Natural killer cell (primary cell): ENCODE measurements around the gene MVB12B. TPM values are rescaled to one million over a fixed set of nuclear protein-coding genes. Genes with fewer than 3 reads are reported as not detected.
A peak's percentile ranks its signal among the peaks of the same experiment; 100 is the strongest.

Experiments used
- ATAC-seq, 3 donors: fragments of 150-1000 bp in 2 of 3; fragments of 200-7000 bp in 1 of 3; cut with Tn5 transposase; 1 replicate in 1 of 3; 2 replicates in 2 of 3; pipeline ENCODE4 v1.10.0; 2021; ENCODE audit warnings: mild to moderate bottlenecking in 2 of 3, moderate library complexity in 2 of 3
- DNase-seq, 2 donors: peaks; one replicate each; pipeline versions ENCODE4 v3.0.0 to v3.0.0-alpha.2; 2013 to 2021; ENCODE audit warnings: mixed read lengths in 1 of 2
- H3K27ac ChIP-seq: one replicate; pipeline ENCODE4 v1.5.1; 2013; ENCODE audit warnings: mild to moderate bottlenecking, low read length
- H3K27me3 ChIP-seq: one replicate; pipeline ENCODE4 v1.6.1; 2013; ENCODE audit warnings: low read length; ENCODE audit not compliant: control insufficient read depth, insufficient read depth
- H3K36me3 ChIP-seq: one replicate; pipeline ENCODE4 v1.6.1; 2013; ENCODE audit warnings: low read length; ENCODE audit not compliant: control insufficient read depth, insufficient read depth
- H3K4me1 ChIP-seq: one replicate; pipeline ENCODE4 v1.6.1; 2013; ENCODE audit warnings: low read length; ENCODE audit not compliant: control insufficient read depth, insufficient read depth
- H3K4me3 ChIP-seq: one replicate; pipeline ENCODE4 v1.5.1; 2013; ENCODE audit warnings: low read length
- H3K9me3 ChIP-seq: one replicate; pipeline ENCODE4 v1.6.1; 2013; ENCODE audit warnings: low read length; ENCODE audit not compliant: control insufficient read depth, insufficient read depth
- H3K27ac Mint-ChIP-seq, 2 donors: one replicate each; pipeline ENCODE4 v1.8.0; 2022; ENCODE audit warnings: mild to moderate bottlenecking in 2 of 2, mixed read lengths in 2 of 2, moderate library complexity in 1 of 2
- H3K27me3 Mint-ChIP-seq, 2 donors: one replicate each; pipeline ENCODE4 v1.8.0; 2022; ENCODE audit warnings: low read depth in 2 of 2, mixed read lengths in 2 of 2
- H3K36me3 Mint-ChIP-seq: one replicate; pipeline ENCODE4 v1.8.0; 2022; ENCODE audit warnings: mixed read lengths
- H3K4me1 Mint-ChIP-seq, 2 donors: one replicate each; pipeline ENCODE4 v1.8.0; 2022; ENCODE audit warnings: mixed read lengths in 2 of 2
- H3K4me3 Mint-ChIP-seq: one replicate; pipeline ENCODE4 v1.8.0; 2022; ENCODE audit warnings: mild to moderate bottlenecking, moderate library complexity, mixed read lengths
- H3K9me3 Mint-ChIP-seq, 2 donors: one replicate each; pipeline ENCODE4 v1.8.0; 2022; ENCODE audit warnings: mixed read lengths in 2 of 2
- CTCF ChIP-seq: fragments of 200-600 bp; IDR thresholded peaks from one replicate; pipeline ENCODE4 v1.8.0; 2022; ENCODE audit warnings: antibody characterized with exemption
- WGBS: methylation state at CpG from one replicate; pipeline ENCODE4 v1.1.7; 2013; ENCODE audit warnings: missing lambda C conversion rate; ENCODE audit not compliant: insufficient coverage; 5-methylcytosine and 5-hydroxymethylcytosine counted together
- intact Hi-C: fragments of 100-400 bp; cut with micrococcal nuclease; formaldehyde crosslinking; loops from one replicate; pipeline ENCODE4 v1.14.2; 2022
- total RNA-seq, 4 donors: library from RNA; stranded (reverse); fragments of 120-200 nt in 1 of 4; gene quantifications; one replicate each; pipeline versions ENCODE4 v1.2.3 to v1.2.4, GENCODE V29; 2013 to 2022

MVB12B gene
- total RNA-seq, 3 donors from 2014 or later (not counting 1 experiment from before 2014, with no cell fraction given), result 2.0 to 13.0 (median 7.8) TPM

GRCh38 chr9:126533926-126534310 is 207.3 kb downstream of the MVB12B start:
- no peak for DNase-seq
- no peak for ATAC-seq
- no peak overlapping the region for H3K4me3 ChIP-seq
- H3K36me3 Mint-ChIP-seq, result no peaks in the 10 kb centered on the region
- intact Hi-C loops, result no loop called here
- no peaks in the 10 kb centered on the region for H3K27me3 ChIP-seq
- peak overlapping the region; percentile 37 for H3K27ac ChIP-seq
- no peak overlapping the region for H3K4me3 Mint-ChIP-seq
- no peaks in the 10 kb centered on the region for H3K9me3 ChIP-seq
- peaks cover 12 to 17% of the 10 kb centered on the region in 2 donors for H3K27me3 Mint-ChIP-seq
- H3K36me3 ChIP-seq, result no peaks in the 10 kb centered on the region
- H3K9me3 Mint-ChIP-seq, result no peaks in the 10 kb centered on the region
- H3K27ac Mint-ChIP-seq, result no peak overlapping the region
- TF ChIP-seq CTCF, result no peak
- 42% methylated on average over 15 of the region's 15 CpGs for WGBS
- peaks cover 24% of the 10 kb centered on the region for H3K4me1 ChIP-seq
- H3K4me1 Mint-ChIP-seq, result no peaks in the 10 kb centered on the region

- TF ChIP-seq CTCF, result no peak
- intact Hi-C loops, result no loop called here
Observed at GRCh38 chr9:126534431-126535186, 208.0 kb downstream of the MVB12B start.

GRCh38 chr9:126536131-126536530 is 209.5 kb downstream of the MVB12B start:
- intact Hi-C loops, result no loop called here
- DNase-seq, result no peak
- peaks cover 24% of the 10 kb centered on the region for H3K4me1 ChIP-seq
- no peaks in the 10 kb centered on the region for H3K9me3 ChIP-seq
- no peaks in the 10 kb centered on the region for H3K36me3 Mint-ChIP-seq
- no peaks in the 10 kb centered on the region for H3K4me1 Mint-ChIP-seq
- peaks cover 15 to 21% of the 10 kb centered on the region in 2 donors for H3K27me3 Mint-ChIP-seq
- no peaks in the 10 kb centered on the region for H3K9me3 Mint-ChIP-seq
- H3K27me3 ChIP-seq, result no peaks in the 10 kb centered on the region
- no peaks in the 10 kb centered on the region for H3K36me3 ChIP-seq
- 85% methylated on average over 5 of the region's 7 CpGs for WGBS
- no peak for ATAC-seq
- no peak overlapping the region for H3K27ac ChIP-seq
- H3K4me3 Mint-ChIP-seq, result no peak overlapping the region
- H3K27ac Mint-ChIP-seq, result no peak overlapping the region
- TF ChIP-seq CTCF, result no peak
- no peak overlapping the region for H3K4me3 ChIP-seq

More at GRCh38 chr9:126534431-126535186, 208.0 kb downstream of the MVB12B start:
- Mint-ChIP-seq H3K27ac (no peak overlapping the region), H3K4me1 (no peaks in the 10 kb centered on the region), H3K4me3 (no peak overlapping the region), H3K36me3 (no peaks in the 10 kb centered on the region), H3K9me3 (no peaks in the 10 kb centered on the region), H3K27me3 (peaks cover 12 to 21% of the 10 kb centered on the region in 2 donors)
- WGBS, result 94% methylated on average over 22 of the region's 23 CpGs
- H3K36me3 ChIP-seq, result no peaks in the 10 kb centered on the region
- DNase-seq, result no peak
- no peak for ATAC-seq
- H3K27ac ChIP-seq, result no peak overlapping the region
- H3K4me1 ChIP-seq, result peaks cover 24% of the 10 kb centered on the region
- no peaks in the 10 kb centered on the region for H3K27me3 ChIP-seq
- no peaks in the 10 kb centered on the region for H3K9me3 ChIP-seq
- no peak overlapping the region for H3K4me3 ChIP-seq
